ENCODE data around the gene ENAH.

The ENAH gene

DNA sequence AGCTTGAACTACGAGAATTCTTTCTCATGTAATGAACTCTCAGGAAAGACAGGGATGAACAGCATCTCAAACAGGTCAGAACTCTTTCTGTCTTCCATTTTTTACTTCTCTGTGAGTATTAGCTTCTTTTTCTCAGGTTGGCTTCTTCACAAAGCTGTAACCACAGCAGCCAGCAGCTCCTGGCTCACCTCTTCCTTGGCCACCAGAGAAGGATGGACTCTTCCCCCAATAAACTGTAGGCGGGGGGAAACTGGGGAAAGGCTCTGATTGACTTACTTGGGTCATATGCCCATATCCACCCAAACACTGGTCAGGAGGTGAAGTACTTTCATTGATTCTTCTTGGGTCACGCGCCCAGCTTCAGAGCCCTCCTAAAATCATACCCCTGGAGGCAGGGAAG, 14.4 kb upstream of the ENAH start:
- TF ChIP-seq POLR2AphosphoS5 (IDR thresholded peaks at IDR 0.05; ENCODE audit: low read depth, low read length), result no peak
- no peak for TF ChIP-seq SIN3A (IDR thresholded peaks at IDR 0.05; ENCODE audit: borderline replicate concordance, insufficient read depth, low read length)
- TF ChIP-seq, protein P1, sequence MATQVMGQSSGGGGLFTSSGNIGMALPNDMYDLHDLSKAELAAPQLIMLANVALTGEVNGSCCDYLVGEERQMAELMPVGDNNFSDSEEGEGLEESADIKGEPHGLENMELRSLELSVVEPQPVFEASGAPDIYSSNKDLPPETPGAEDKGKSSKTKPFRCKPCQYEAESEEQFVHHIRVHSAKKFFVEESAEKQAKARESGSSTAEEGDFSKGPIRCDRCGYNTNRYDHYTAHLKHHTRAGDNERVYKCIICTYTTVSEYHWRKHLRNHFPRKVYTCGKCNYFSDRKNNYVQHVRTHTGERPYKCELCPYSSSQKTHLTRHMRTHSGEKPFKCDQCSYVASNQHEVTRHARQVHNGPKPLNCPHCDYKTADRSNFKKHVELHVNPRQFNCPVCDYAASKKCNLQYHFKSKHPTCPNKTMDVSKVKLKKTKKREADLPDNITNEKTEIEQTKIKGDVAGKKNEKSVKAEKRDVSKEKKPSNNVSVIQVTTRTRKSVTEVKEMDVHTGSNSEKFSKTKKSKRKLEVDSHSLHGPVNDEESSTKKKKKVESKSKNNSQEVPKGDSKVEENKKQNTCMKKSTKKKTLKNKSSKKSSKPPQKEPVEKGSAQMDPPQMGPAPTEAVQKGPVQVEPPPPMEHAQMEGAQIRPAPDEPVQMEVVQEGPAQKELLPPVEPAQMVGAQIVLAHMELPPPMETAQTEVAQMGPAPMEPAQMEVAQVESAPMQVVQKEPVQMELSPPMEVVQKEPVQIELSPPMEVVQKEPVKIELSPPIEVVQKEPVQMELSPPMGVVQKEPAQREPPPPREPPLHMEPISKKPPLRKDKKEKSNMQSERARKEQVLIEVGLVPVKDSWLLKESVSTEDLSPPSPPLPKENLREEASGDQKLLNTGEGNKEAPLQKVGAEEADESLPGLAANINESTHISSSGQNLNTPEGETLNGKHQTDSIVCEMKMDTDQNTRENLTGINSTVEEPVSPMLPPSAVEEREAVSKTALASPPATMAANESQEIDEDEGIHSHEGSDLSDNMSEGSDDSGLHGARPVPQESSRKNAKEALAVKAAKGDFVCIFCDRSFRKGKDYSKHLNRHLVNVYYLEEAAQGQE (IDR thresholded peaks at IDR 0.05; ENCODE audit: insufficient read depth in 1 of 2, low read depth in 2 of 2, low read length in 2 of 2), result no peak
- no peak for TF ChIP-seq TAF1 (IDR thresholded peaks at IDR 0.05; ENCODE audit: borderline replicate concordance, insufficient read depth, low read length)
- TF ChIP-seq FOXP2 (optimal IDR thresholded peaks at IDR 0.05; ENCODE audit: borderline replicate concordance, extremely low read depth, extremely low read length, insufficient read depth), result no peak

DNA sequence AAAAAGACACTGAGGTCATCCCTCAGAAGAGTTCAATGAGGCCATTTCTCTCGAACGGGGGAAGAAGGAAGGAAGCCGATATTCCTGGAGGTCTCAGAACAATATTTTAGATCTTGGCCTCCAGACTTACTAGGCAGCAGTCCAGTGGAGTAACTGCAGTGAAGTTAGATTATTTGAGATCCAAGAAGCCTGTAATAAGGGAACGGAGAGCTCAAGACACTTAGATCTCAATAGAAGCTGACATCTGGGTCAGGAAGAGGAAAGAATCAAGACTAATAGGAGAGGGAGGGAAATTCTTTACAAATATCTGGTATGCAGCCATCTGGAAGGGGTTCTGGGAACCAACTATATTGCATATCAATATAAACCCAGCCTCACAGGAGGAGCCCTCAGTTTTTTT, 13.6 kb upstream of the ENAH start:
- TF ChIP-seq, protein P1 (IDR thresholded peaks at IDR 0.05; ENCODE audit: insufficient read depth in 1 of 2, low read depth in 2 of 2, low read length in 2 of 2), result no peak
- TF ChIP-seq TAF1 (IDR thresholded peaks at IDR 0.05; ENCODE audit: borderline replicate concordance, insufficient read depth, low read length) (no peak), FOXP2 (optimal IDR thresholded peaks at IDR 0.05; ENCODE audit: borderline replicate concordance, extremely low read depth, extremely low read length, insufficient read depth) (no peak), POLR2AphosphoS5 (IDR thresholded peaks at IDR 0.05; ENCODE audit: low read depth, low read length) (no peak), SIN3A (IDR thresholded peaks at IDR 0.05; ENCODE audit: borderline replicate concordance, insufficient read depth, low read length) (no peak)

DNA sequence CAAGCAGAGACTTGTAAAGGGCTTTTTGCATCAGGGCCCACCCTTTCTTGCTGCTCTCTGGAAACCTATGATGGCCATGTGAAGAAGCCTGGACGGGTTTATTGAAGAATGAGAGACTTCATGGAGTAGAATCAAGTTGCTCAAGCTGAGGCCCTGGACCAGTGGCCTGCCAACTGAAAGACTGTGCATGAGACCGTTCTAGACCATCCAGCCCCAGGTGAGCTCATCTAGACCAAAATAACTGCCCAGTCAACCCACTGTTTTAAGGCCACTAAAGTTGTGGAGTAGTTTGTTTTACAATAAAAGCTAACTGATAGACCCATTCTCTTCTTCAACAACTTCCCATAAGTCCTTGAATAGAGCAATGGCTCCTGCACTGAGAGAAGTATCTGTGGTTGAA, 11.8 kb upstream of the ENAH start:
- TF ChIP-seq FOXP2 (optimal IDR thresholded peaks at IDR 0.05; ENCODE audit: borderline replicate concordance, extremely low read depth, extremely low read length, insufficient read depth) (no peak), SIN3A (IDR thresholded peaks at IDR 0.05; ENCODE audit: borderline replicate concordance, insufficient read depth, low read length) (no peak), TAF1 (IDR thresholded peaks at IDR 0.05; ENCODE audit: borderline replicate concordance, insufficient read depth, low read length) (no peak), POLR2AphosphoS5 (IDR thresholded peaks at IDR 0.05; ENCODE audit: low read depth, low read length) (no peak)
- TF ChIP-seq, protein P1 (IDR thresholded peaks at IDR 0.05; ENCODE audit: insufficient read depth in 1 of 2, low read depth in 2 of 2, low read length in 2 of 2), result no peak

DNA sequence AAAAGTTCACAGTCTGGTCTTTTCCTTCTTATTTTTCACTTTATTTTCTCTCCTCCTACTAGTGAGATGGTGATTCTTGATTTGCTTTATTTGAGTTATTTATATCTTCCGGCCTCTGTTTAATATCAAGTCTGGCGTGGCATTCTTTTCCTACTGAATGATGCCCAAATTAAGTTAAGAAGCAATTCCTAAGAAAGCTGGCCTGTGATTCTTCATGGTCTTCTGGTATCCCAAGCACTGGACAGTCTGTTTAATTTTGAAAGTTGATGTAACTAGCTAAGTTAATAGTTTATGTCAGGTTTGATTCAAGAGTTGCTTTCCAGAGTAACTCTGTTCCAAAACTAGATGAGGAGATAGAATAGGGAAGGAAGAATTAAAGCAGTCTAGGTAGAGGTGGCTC, 9.2 kb upstream of the ENAH start:
- TF ChIP-seq FOXP2 (optimal IDR thresholded peaks at IDR 0.05; ENCODE audit: borderline replicate concordance, extremely low read depth, extremely low read length, insufficient read depth) (no peak), TAF1 (IDR thresholded peaks at IDR 0.05; ENCODE audit: borderline replicate concordance, insufficient read depth, low read length) (no peak), POLR2AphosphoS5 (IDR thresholded peaks at IDR 0.05; ENCODE audit: low read depth, low read length) (no peak), SIN3A (IDR thresholded peaks at IDR 0.05; ENCODE audit: borderline replicate concordance, insufficient read depth, low read length) (no peak)
- TF ChIP-seq, protein P1 (IDR thresholded peaks at IDR 0.05; ENCODE audit: insufficient read depth in 1 of 2, low read depth in 2 of 2, low read length in 2 of 2), result no peak

DNA sequence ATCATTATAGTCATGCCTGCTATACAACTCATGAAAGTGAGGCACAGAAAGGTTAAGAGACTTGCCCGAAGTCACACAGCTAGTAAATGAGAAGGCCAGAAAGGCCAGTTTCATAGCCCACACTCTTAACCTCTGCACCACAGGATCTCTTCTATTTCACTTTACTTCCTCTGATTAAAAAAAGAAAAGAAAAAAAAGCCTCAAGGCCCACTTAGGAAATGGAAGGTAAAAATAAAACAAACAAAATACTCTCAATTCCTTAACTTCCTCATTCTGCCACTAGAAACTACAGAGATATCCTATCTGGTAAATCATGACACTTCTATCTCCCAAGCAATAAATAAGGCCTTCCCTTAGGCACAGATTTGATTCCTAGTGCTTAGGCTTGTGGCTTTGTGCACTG, 7.6 kb upstream of the ENAH start:
- TF ChIP-seq POLR2AphosphoS5 (IDR thresholded peaks at IDR 0.05; ENCODE audit: low read depth, low read length), result no peak
- no peak for TF ChIP-seq FOXP2 (optimal IDR thresholded peaks at IDR 0.05; ENCODE audit: borderline replicate concordance, extremely low read depth, extremely low read length, insufficient read depth)
- TF ChIP-seq TAF1 (IDR thresholded peaks at IDR 0.05; ENCODE audit: borderline replicate concordance, insufficient read depth, low read length), result no peak
- TF ChIP-seq, protein P1 (IDR thresholded peaks at IDR 0.05; ENCODE audit: insufficient read depth in 1 of 2, low read depth in 2 of 2, low read length in 2 of 2), result no peak
- no peak for TF ChIP-seq SIN3A (IDR thresholded peaks at IDR 0.05; ENCODE audit: borderline replicate concordance, insufficient read depth, low read length)
